Measurements from ENCODE around the gene F8A3. TPM values are rescaled to one million over a fixed set of nuclear protein-coding genes. Genes with fewer than 3 reads are reported as not detected.

Gene F8A3
- total RNA-seq, 2 donors from 2014 or later, result 7.7 to 9.2 TPM

DNA sequence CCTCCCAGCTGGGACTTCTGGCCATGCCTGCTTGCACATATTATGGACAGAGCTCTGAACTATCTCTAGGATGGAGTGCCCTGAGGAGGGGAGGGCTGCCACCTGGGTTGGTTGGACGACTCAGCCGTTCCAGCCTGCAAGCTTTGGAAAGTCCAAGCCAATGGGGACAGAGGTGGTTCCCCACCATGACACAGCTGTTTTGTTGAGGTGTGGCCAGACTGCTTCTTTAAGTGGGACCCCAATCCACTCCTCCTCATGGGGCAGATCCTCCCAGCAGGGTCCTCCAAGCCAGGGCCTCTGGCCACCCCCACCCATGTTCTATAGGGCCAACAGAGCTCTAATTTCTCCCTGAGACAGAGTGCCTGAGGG, 22.7 kb downstream of the F8A3 start:
- Histone ChIP-seq H3K4me3 (no peak overlapping the region), H3K4me1 (no peaks in the 10 kb centered on the region), H3K9me3 (no peaks in the 10 kb centered on the region), H3K36me3 (no peaks in the 10 kb centered on the region), H3K27me3 (no peaks in the 10 kb centered on the region), H3K27ac (no peak overlapping the region)
- TF ChIP-seq, protein P1, sequence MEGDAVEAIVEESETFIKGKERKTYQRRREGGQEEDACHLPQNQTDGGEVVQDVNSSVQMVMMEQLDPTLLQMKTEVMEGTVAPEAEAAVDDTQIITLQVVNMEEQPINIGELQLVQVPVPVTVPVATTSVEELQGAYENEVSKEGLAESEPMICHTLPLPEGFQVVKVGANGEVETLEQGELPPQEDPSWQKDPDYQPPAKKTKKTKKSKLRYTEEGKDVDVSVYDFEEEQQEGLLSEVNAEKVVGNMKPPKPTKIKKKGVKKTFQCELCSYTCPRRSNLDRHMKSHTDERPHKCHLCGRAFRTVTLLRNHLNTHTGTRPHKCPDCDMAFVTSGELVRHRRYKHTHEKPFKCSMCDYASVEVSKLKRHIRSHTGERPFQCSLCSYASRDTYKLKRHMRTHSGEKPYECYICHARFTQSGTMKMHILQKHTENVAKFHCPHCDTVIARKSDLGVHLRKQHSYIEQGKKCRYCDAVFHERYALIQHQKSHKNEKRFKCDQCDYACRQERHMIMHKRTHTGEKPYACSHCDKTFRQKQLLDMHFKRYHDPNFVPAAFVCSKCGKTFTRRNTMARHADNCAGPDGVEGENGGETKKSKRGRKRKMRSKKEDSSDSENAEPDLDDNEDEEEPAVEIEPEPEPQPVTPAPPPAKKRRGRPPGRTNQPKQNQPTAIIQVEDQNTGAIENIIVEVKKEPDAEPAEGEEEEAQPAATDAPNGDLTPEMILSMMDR (IDR thresholded peaks at IDR 0.05), result no peak
- no peak for DNase-seq (ENCODE audit: low spot score)

DNA sequence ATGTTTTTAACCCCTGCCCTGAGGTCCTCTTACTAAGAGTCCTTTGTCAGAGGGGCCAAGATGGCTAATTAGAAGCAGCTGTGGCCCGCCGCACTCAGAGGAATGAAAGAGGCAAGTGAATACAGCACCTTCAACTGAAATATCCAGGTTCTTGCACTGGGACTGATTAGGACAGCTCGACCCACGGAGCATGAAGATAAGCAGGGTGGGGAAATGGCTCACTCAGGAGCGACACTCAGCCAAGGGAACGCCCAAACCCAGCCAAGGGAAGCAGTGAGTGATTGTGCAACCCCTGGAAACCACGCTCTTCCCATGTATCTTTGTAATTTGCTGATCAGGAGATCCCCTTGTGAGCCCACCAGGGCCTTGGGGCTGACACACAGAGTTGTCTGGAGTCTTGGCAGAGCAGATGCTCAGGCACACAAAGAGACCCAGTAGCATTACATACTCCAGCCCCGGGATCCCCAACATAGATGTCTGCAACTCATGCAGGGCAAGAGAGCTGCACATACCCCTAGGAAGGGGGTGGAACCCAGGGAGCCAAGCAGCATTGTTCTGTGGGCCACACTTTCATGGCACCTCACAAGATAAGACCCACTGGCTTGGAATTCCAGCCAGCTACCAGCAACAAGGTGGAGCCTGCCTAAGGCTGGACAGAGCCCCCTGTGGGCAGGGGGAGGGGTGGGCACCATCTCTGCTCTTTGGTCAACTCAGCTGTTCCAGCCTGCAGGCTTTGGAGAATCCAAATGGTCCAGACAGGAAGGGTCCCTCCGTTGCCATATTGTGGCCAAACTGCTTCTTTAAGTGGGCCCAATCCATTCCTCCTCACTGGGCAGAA, 23.3 kb downstream of the F8A3 start:
- TF ChIP-seq, protein P1 (IDR thresholded peaks at IDR 0.05), result no peak
- Histone ChIP-seq H3K4me3 (no peak overlapping the region), H3K36me3 (no peaks in the 10 kb centered on the region), H3K4me1 (no peaks in the 10 kb centered on the region), H3K9me3 (no peaks in the 10 kb centered on the region), H3K27ac (no peak overlapping the region), H3K27me3 (no peaks in the 10 kb centered on the region)
- peak; percentile 60 for DNase-seq (ENCODE audit: low spot score)

DNA sequence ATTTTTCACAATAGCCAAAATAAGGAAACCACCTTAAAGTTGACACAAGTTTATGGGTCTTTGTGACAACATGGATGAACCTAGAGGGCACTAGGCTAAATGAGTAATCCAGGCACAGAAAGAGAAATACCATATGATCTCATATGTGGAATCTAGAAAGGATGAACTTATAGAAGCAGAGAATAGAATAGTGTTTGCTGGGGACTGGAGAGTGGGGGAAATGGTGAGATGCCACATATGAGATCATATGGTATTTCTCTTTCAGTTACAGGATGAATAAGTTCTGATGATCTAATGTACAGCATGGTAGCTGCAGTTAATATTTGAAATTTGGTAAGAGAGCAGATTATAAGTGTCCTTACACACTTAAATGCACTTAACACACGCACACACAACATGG, 40.7 kb downstream of the F8A3 start:
- H3K4me3 ChIP-seq, result no peak overlapping the region
- H3K27me3 ChIP-seq, result no peaks in the 10 kb centered on the region
- no peaks in the 10 kb centered on the region for H3K4me1 ChIP-seq
- no peaks in the 10 kb centered on the region for H3K36me3 ChIP-seq
- no peaks in the 10 kb centered on the region for H3K9me3 ChIP-seq
- no peak overlapping the region for H3K27ac ChIP-seq
- TF ChIP-seq, protein P1 (IDR thresholded peaks at IDR 0.05), result no peak
- no peak for DNase-seq (ENCODE audit: low spot score)

Small RNA genes lying within 50 kb of the gene (microRNA-seq; reads per million reads assigned to microRNA genes)
- gene MIR1184-3 (ENCODE audit: borderline number of aligned reads in 2 of 2, borderline replicate concordance in 1 of 2), result 0 reads per million in 2 donors

Other genes with a start within 250 kb of the F8A3 start
- 10 to 100 TPM; 42.7 to 60.3 TPM for gene VBP1, start 242.2 kb downstream of the F8A3 start, total RNA-seq
- under 1 TPM; 0.55 to 0.63 TPM for gene RAB39B, start 194.1 kb downstream of the F8A3 start, total RNA-seq
- 10 to 100 TPM; 12.5 to 13.0 TPM for gene CLIC2, start 124.0 kb downstream of the F8A3 start, total RNA-seq
- gene F8A2, start 76.5 kb downstream of the F8A3 start, total RNA-seq, result not detected
- under 1 TPM; 0.51 to 0.74 TPM for gene SPRY3, start 154.0 kb upstream of the F8A3 start, total RNA-seq
- 10 to 100 TPM; 15.8 to 26.5 TPM for gene TMLHE, start 154.3 kb upstream of the F8A3 start, total RNA-seq